Activated gamma-delta T cell treated with Interleukin-2 at 50 U/mL for 16 hours (primary cell): ENCODE measurements around the gene AOPEP.

Experiments
- DNase-seq: peaks from one replicate; pipeline ENCODE4 v3.0.0-alpha.2; 2020

The AOPEP gene

GRCh38 chr9:95105519-95106287, 379.2 kb downstream of the AOPEP start:
- DNase-seq, result no peak

- no peak for DNase-seq
Observed at GRCh38 chr9:95107001-95107749, 380.7 kb downstream of the AOPEP start.

DNA sequence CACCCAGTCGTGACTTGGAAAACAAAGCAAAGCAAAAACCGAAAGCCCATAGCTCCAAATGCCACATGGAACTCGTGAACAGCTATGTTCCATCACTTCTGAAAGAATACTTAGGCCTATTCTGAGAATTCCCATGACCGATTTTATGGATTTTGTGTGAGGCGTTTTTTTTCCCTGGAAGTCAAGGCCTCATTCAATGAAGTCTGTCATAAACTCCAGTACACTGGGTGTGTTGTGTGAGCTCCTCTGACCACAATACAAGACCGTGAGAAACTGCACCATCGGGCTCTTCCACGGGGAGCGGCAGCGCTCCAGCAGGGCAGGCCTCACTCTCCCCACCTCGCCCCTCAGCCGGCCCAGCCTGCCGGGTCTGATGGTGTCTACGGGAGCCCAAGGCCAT, 381.5 kb downstream of the AOPEP start:
- no peak for DNase-seq

GRCh38 chr9:95108777-95109176, 382.3 kb downstream of the AOPEP start:
- no peak for DNase-seq

DNA sequence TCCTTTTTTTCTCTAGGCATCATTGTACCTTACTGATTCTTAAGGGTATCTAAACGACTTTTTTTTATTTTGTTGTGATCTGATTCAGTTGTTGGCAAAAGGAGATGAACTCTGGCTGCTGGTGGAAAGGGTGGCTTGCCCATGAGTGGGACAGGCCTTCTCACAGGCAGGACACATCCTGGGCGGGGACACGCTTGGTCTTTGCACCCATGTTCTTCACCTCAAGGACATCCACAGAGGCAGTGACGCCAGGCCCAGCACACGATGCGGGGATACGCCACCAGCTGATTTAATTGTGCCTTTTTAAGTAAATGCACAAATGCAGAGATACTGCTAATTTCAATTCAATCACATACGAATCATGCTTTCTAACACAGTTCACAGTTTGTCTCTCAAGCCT, 383.0 kb downstream of the AOPEP start:
- DNase-seq, result no peak

DNA sequence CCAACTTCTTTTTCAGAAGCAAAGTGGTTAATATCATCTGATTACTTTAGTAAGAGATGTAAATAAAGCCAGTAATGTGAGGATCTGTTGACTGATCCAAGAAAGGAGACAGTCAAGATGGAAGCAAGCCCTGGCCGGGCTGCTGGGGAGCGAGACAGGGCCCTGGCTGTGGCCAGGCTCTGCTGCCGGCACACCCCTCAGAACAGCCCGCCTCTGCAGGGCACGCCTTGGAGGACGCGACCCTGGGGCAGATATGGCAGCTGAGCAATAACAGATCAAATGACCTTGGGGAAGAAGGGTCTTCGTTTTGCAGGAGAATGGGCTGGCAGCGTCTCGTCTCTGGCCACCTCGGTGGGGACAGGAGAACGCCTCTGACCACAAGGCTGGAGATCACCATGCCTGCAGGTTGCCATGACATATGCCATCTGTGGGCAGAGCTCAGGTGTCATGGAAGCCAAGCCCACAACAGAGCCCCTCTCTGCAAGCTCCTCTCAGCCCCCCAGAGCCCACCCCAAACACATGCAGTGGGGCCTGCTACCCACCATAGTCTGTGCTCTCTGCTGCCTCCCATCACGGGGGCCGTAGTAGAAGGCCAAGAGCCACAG, 384.5 kb downstream of the AOPEP start:
- DNase-seq, result no peak

DNA sequence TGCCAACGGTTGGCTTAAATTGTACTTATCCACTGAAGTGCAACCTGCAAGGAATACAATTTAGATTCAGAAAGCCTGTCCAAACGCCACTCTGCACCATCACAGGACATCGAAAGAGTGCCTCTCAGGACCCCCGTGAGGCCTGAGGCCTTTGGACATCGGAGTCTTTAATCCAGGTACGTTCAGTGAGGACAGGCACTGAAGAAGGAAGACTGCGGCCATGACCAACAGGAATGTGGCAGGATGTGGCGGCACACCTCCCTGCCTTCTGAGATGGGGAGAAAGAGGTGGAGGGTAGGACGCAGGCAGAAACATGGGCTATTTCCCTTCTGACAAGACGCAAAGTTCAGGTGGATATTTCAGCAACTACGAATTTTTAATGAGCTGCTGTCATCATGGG, 385.2 kb downstream of the AOPEP start:
- no peak for DNase-seq

GRCh38 chr9:95112436-95113280, 386.2 kb downstream of the AOPEP start:
- no peak for DNase-seq

GRCh38 chr9:95115104-95115503, 388.6 kb downstream of the AOPEP start:
- no peak for DNase-seq

DNA sequence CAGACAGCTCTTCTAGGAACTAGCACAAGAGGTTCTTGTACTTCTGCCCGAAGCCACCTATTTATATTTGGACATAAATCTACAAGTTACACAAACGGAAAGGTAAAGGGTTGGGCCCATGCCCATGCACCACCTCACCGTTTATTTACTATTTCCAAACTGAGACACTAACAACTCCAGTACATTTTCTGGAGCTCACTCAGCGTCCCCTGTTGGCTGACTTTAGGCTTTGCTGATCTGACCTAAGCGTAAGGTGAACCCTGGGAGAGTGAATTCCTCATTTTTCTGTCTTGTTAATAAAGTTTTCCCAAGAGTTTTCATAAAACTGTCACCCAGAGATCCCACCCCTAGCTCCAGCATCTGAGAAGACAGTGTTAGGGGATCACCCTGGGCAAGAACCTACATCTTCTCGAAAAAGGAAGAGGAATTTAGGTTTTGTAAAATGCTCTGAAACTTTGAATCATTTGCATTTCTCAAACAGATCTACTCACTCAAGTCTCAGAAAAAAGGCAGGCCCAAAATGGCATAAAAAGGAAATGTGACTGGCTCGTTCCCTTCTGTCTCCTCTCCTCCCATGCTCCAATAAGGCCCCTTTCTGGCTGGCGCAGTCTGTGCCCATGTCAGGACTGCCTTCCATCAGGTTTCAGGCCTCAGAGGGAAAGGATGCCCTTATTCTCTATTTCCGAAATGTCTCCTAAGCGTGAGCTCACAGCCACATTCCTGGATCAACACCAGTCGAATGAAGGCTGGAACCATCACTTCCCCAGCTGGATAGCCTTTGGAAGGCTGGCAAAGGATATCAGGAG, 389.7 kb downstream of the AOPEP start:
- no peak for DNase-seq

DNA sequence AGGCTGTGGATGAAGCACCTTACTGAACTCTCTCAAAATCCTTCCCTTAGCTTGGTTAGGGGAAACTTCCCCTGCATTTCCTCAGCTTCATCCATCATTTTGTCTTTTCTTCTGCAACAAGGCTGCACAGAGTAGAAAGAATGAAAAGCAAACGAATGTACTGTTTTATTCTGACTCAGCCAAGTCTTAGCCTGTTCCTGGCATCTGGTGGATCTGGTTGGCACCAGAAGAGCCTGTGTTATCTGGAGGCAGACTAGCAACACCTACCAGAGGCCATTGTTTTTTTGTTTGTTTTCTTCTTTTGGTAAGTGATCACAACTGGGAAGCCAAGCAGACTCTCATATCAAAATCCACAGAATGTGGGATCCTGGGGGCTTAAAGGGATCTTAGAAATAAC, 390.3 kb downstream of the AOPEP start:
- no peak for DNase-seq

DNA sequence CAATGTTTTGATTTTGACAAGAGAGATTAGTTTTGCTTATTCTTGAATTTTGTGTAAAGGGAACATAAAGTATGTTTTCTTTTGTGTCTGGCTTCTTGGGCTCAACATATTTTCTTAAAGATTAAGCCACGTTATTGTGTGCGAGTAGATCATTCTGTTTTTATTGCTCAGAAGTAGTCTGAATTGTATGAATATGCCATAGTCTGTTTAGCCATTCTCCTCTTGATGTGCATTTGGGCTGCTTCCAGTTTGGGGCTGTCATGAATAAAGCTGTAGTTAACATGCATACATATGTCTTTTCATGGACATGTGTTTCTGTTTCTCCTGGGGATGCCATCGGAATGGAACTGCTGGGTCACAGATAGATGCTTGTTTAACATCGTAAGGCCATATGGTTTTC, 392.1 kb downstream of the AOPEP start:
- DNase-seq, result no peak

DNA sequence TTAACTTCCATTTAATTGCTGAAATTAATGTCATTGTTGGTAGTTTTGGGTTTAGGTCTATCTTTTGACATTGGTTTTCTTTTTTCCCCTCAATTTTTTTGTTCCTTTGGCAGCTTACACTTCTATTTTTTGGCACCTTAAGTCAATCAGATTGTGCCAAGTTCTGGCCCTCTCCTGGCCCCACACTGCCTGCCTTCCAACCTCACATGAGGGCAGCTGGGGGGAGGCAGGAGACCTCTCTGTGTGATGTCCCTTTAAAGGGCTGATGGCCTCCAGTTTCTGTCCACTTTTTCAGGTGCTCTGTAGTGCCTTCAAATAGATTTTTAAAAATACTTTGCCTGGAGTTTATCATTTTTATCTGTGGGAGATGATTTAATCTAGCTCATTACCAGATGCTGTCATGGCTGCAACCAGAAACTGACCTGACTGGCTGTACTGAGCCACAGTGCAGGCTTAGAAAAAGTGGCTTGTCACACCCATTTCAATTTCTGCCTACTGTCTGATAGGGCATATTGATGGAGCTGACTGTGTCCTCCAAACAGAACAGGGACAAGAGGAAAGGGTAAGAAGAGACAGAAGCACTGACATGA, 394.4 kb downstream of the AOPEP start:
- no peak for DNase-seq

DNA sequence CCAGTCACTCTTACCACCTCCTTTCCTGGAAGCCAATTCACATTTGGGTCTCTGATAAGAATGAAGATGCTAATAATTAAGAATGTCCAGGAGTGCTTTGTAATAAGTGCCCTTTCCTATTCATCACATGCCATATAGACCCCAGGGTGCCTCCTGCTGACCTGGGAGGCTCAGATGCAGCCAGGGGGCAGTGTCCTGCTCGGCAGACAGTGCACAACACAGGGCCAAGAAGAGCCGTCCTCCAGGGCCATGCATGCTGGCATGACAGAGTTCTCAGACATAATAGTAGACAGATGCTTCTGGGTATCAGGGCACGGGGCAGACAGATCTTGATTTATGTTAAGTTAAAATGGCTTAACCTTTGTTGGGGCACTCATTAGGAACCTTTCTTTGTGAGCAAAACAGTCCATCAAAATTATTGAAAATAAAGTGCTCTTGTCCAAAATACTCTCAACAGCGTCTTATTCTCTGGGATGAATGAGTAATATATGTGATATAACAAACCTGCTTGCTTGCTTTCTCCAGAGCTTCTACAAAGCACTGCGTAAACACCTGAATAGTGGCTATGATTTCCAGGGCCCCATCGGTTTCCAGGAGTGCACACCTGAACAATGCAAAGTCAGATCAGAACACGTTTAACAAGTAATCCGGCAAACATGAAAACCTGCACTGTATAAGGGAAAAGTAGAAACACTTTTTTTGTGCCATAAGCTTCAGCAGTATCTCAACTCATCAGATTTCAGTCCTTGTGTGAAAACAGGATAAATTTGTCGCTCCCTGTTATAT, 398.3 kb downstream of the AOPEP start:
- DNase-seq, result no peak

GRCh38 chr9:95125652-95126051, 399.2 kb downstream of the AOPEP start:
- no peak for DNase-seq

GRCh38 chr9:95126739-95127138, 400.2 kb downstream of the AOPEP start:
- no peak for DNase-seq

DNA sequence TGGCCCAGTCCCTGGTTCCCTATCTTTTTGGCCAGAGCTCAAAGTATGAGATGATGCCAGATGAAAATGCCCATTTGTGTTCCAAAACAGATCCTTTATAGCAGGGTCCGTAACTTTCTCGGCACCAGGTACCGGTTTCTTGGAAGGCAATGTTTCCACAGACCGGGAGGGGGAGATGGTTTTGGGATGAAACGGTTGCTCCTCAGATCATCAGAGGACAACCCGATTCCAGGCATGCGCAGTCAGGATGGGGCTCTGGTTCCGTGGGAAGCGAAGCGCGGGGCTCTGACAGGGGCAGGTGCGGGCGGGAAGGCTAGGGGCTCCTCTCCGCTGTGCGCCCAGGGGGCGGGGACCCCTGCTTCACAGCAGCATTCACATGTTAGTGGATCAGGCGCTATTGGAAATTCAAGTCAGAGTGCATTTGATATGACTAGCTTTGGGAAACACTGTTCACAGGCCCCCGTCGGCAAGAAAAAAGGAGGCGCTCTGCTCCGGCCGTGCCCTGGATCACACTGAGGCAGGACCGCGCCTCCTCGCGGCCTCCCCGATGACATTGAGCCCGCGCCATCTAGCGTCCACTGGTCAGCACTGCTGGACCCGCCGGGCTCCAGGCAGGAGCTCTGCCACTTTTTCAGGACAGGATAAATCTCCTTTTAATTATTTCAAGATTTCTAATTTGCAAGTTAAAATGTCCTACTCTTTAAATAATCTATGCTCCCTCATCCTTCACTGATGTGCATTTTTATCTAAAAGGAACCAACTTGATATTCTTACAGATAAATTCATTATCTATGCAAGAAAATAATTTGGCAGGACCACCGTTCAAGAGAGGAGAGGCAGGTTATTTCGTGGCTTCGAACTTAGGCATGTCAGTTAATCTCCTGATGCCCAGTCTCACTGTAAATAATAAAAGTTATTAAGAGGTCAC, 401.0 kb downstream of the AOPEP start:
- peak; percentile 62 for DNase-seq

- DNase-seq, result no peak
Observed at GRCh38 chr9:95128177-95128524, 401.7 kb downstream of the AOPEP start.

GRCh38 chr9:95129476-95130291, 403.2 kb downstream of the AOPEP start:
- no peak for DNase-seq
